Duodenal mucosa (tissue), 2 donors: ENCODE data around the gene NDUFS5.
"Not testable (repeated sequence)": the region's sequence is repeated elsewhere in the genome, so short reads cannot be mapped to it uniquely, and the experiment has no call there.

ENCODE experiments used
- H3K27ac ChIP-seq: one replicate; pipeline ENCODE4 v1.7.0; 2013; ENCODE audit warnings: low read depth, low read length
- H3K27me3 ChIP-seq, 2 donors: one replicate each; pipeline ENCODE4 v1.7.0; 2013; ENCODE audit warnings: low read length in 2 of 2, control low read depth in 1 of 2; ENCODE audit not compliant: insufficient read depth in 2 of 2, control insufficient read depth in 1 of 2
- H3K36me3 ChIP-seq, 2 donors: one replicate each; pipeline ENCODE4 v1.7.0; 2013; ENCODE audit warnings: low read length in 2 of 2, control low read depth in 1 of 2; ENCODE audit not compliant: insufficient read depth in 2 of 2, control insufficient read depth in 1 of 2
- H3K4me1 ChIP-seq, 2 donors: one replicate each; pipeline ENCODE4 v1.7.0; 2013; ENCODE audit warnings: low read length in 2 of 2, control low read depth in 1 of 2; ENCODE audit not compliant: insufficient read depth in 2 of 2, control insufficient read depth in 1 of 2
- H3K4me3 ChIP-seq, 2 donors: one replicate each; pipeline ENCODE4 v1.7.0; 2013; ENCODE audit warnings: low read length in 2 of 2, low read depth in 1 of 2
- H3K9ac ChIP-seq, 2 donors: one replicate each; pipeline ENCODE4 v1.7.0; 2013; ENCODE audit warnings: low read length in 2 of 2, low read depth in 1 of 2
- H3K9me3 ChIP-seq, 2 donors: one replicate each; pipeline ENCODE4 v1.7.0; 2013; ENCODE audit warnings: low read length in 2 of 2, control low read depth in 1 of 2; ENCODE audit not compliant: control insufficient read depth in 1 of 2

NDUFS5 gene

GRCh38 chr1:39063191-39063590 is 37.0 kb downstream of the NDUFS5 start:
- Histone ChIP-seq H3K4me3 (no peak overlapping the region), H3K4me1 (no peaks in the 10 kb centered on the region), H3K9ac (no peak overlapping the region), H3K27me3 (no peaks in the 10 kb centered on the region), H3K36me3 (no peaks in the 10 kb centered on the region), H3K27ac (no peak overlapping the region), H3K9me3 (no peaks in the 10 kb centered on the region)

GRCh38 chr1:39063775-39064174 is 37.6 kb downstream of the NDUFS5 start:
- Histone ChIP-seq H3K4me1 (no peaks in the 10 kb centered on the region), H3K9me3 (no peaks in the 10 kb centered on the region), H3K4me3 (no peak overlapping the region), H3K27me3 (no peaks in the 10 kb centered on the region), H3K36me3 (no peaks in the 10 kb centered on the region), H3K27ac (no peak overlapping the region), H3K9ac (no peak overlapping the region)

GRCh38 chr1:39065542-39065941 is 39.4 kb downstream of the NDUFS5 start:
- H3K4me1 ChIP-seq = no peaks in the 10 kb centered on the region
- H3K27ac ChIP-seq = no peak overlapping the region
- no peaks in the 10 kb centered on the region for H3K27me3 ChIP-seq
- no peak overlapping the region for H3K4me3 ChIP-seq
- H3K9ac ChIP-seq = no peak overlapping the region
- no peaks in the 10 kb centered on the region for H3K9me3 ChIP-seq
- no peaks in the 10 kb centered on the region for H3K36me3 ChIP-seq

GRCh38 chr1:39068227-39068626 is 42.1 kb downstream of the NDUFS5 start:
- not testable (repeated sequence) for H3K27ac ChIP-seq, H3K4me1 ChIP-seq, H3K36me3 ChIP-seq, H3K9ac ChIP-seq, H3K27me3 ChIP-seq, H3K4me3 ChIP-seq, H3K9me3 ChIP-seq

GRCh38 chr1:39071557-39071956 is 45.4 kb downstream of the NDUFS5 start:
- H3K9ac ChIP-seq, H3K4me1 ChIP-seq, H3K36me3 ChIP-seq, H3K9me3 ChIP-seq, H3K27ac ChIP-seq, H3K4me3 ChIP-seq, H3K27me3 ChIP-seq: not testable (repeated sequence)

GRCh38 chr1:39076127-39076798 is 50.1 kb downstream of the NDUFS5 start:
- Histone ChIP-seq H3K36me3 (no peaks in the 10 kb centered on the region), H3K9me3 (no peaks in the 10 kb centered on the region), H3K4me3 (no peak overlapping the region), H3K27ac (no peak overlapping the region), H3K27me3 (peaks cover 7 to 9% of the 10 kb centered on the region in 2 donors), H3K9ac (no peak overlapping the region), H3K4me1 (no peaks in the 10 kb centered on the region)

- Histone ChIP-seq H3K4me3 (no peak overlapping the region), H3K27me3 (peaks cover 7 to 9% of the 10 kb centered on the region in 2 donors), H3K9ac (no peak overlapping the region), H3K9me3 (no peaks in the 10 kb centered on the region), H3K4me1 (no peaks in the 10 kb centered on the region), H3K36me3 (no peaks in the 10 kb centered on the region), H3K27ac (no peak overlapping the region)
Measured at GRCh38 chr1:39076799-39077148, 50.6 kb downstream of the NDUFS5 start.

GRCh38 chr1:39080269-39080826 is 54.2 kb downstream of the NDUFS5 start:
- no peak overlapping the region for H3K9ac ChIP-seq
- no peaks in the 10 kb centered on the region for H3K36me3 ChIP-seq
- H3K9me3 ChIP-seq = no peaks in the 10 kb centered on the region
- peak overlapping the region in 1 of 2 donors; percentile 28 for H3K4me3 ChIP-seq
- no peak overlapping the region for H3K27ac ChIP-seq
- H3K27me3 ChIP-seq = peaks cover 24 to 33% of the 10 kb centered on the region in 2 donors
- H3K4me1 ChIP-seq = no peaks in the 10 kb centered on the region

- Histone ChIP-seq H3K27ac (no peak overlapping the region), H3K27me3 (peaks cover 25 to 33% of the 10 kb centered on the region in 2 donors), H3K4me3 (peak overlapping the region in 1 of 2 donors; percentile 28), H3K9ac (no peak overlapping the region), H3K9me3 (no peaks in the 10 kb centered on the region), H3K36me3 (no peaks in the 10 kb centered on the region), H3K4me1 (no peaks in the 10 kb centered on the region)
Measured at GRCh38 chr1:39080831-39081270, 54.7 kb downstream of the NDUFS5 start.

GRCh38 chr1:39081271-39082009 is 55.3 kb downstream of the NDUFS5 start:
- H3K4me3 ChIP-seq = peak overlapping the region; percentile 12 to 51
- no peaks in the 10 kb centered on the region for H3K9me3 ChIP-seq
- no peaks in the 10 kb centered on the region for H3K4me1 ChIP-seq
- no peaks in the 10 kb centered on the region for H3K36me3 ChIP-seq
- peaks cover 27 to 33% of the 10 kb centered on the region in 2 donors for H3K27me3 ChIP-seq
- no peak overlapping the region for H3K27ac ChIP-seq
- no peak overlapping the region for H3K9ac ChIP-seq
